B cell (primary cell): ENCODE measurements around the gene ZNF425. TPM values are rescaled to one million over a fixed set of nuclear protein-coding genes. Genes with fewer than 3 reads are reported as not detected.

ENCODE experiments used
- ATAC-seq: fragments of 200-7000 bp; cut with Tn5 transposase; one replicate; pipeline ENCODE4 v1.10.0; 2021; ENCODE audit warnings: low read depth, mild to moderate bottlenecking, moderate number of reproducible peaks, moderate library complexity
- CTCF ChIA-PET: fragments of 350-600 bp; sonication (Branson Sonifier 250); formaldehyde crosslinking; loops from one replicate; lab custom pipeline; 2021; ENCODE audit warnings: antibody characterized with exemption, inconsistent platforms; lab: Charles Lee
- POLR2A ChIA-PET: fragments of 350-600 bp; sonication (Branson Sonifier 250); formaldehyde crosslinking; loops from one replicate; lab custom pipeline; 2021; ENCODE audit warnings: antibody characterized with exemption; lab: Charles Lee
- DNase-seq: peaks from one replicate; pipeline ENCODE4 v3.0.0; 2013
- H2AFZ ChIP-seq: 2 replicates; pipeline ENCODE4 v1.6.1; 2012; ENCODE audit warnings: mild to moderate bottlenecking, low read depth, low read length; ENCODE audit not compliant: insufficient read depth, poor library complexity, severe bottlenecking
- H3K27ac ChIP-seq, 2 donors: 1 replicate in 1 of 2; 2 replicates in 1 of 2; pipeline ENCODE4 v1.5.1; 2012 to 2013; ENCODE audit warnings: low read length in 2 of 2, mild to moderate bottlenecking in 2 of 2, moderate library complexity in 1 of 2
- H3K27me3 ChIP-seq, 4 experiments: fragments of 200-600 bp in 1 of 4; sonication (generic) in 1 of 4; replicated peaks in 1 of 4; 1 replicate in 2 of 4; 2 replicates in 2 of 4; pipeline versions ENCODE4 v1.6.1 to v1.7.0; 2013 to 2016; ENCODE audit warnings: low read length in 3 of 4, mild to moderate bottlenecking in 2 of 4, mixed read lengths in 1 of 4, moderate library complexity in 1 of 4; ENCODE audit not compliant: insufficient read depth in 4 of 4, control insufficient read depth in 3 of 4; ENCODE audit errors: control extremely low read depth in 1 of 4
- H3K36me3 ChIP-seq, 2 experiments: replicated peaks in 1 of 2; 1 replicate in 1 of 2; 2 replicates in 1 of 2; pipeline versions ENCODE4 v1.6.1 to v1.7.1; 2013; ENCODE audit warnings: low read length in 1 of 2; ENCODE audit not compliant: insufficient read depth in 2 of 2, control insufficient read depth in 1 of 2; ENCODE audit errors: control extremely low read depth in 1 of 2, extremely low read depth in 1 of 2
- H3K4me1 ChIP-seq, 2 donors: fragments of 200-600 bp in 1 of 2; sonication (generic) in 1 of 2; 1 replicate in 1 of 2; 2 replicates in 1 of 2; pipeline versions ENCODE4 v1.5.1 to v1.6.1; 2013 to 2017; ENCODE audit warnings: low read length in 2 of 2; ENCODE audit not compliant: control insufficient read depth in 2 of 2, insufficient read depth in 2 of 2
- H3K4me2 ChIP-seq: replicated peaks from 2 replicates; pipeline ENCODE3; 2012; ENCODE audit warnings: mild to moderate bottlenecking, low read depth, low read length; ENCODE audit not compliant: poor library complexity, severe bottlenecking
- H3K4me3 ChIP-seq, 5 experiments: fragments of 200-600 bp in 1 of 5; sonication (generic) in 1 of 5; 1 replicate in 3 of 5; 2 replicates in 2 of 5; pipeline versions ENCODE4 v1.5.1 to v1.7.0; 2011 to 2016; ENCODE audit warnings: low read length in 4 of 5, mild to moderate bottlenecking in 4 of 5, low read depth in 2 of 5, control low read depth in 1 of 5, moderate library complexity in 1 of 5; ENCODE audit not compliant: insufficient read depth in 1 of 5; ENCODE audit errors: control extremely low read depth in 1 of 5, extremely low read depth in 1 of 5
- H3K79me2 ChIP-seq: fragments of 200-600 bp; sonication (generic); one replicate; pipeline ENCODE4 v1.6.0; 2016; ENCODE audit warnings: low read length; ENCODE audit not compliant: control insufficient read depth, insufficient read depth
- H3K9ac ChIP-seq: fragments of 200-600 bp; sonication (generic); 2 replicates; pipeline ENCODE4 v1.6.1; 2017; ENCODE audit warnings: mild to moderate bottlenecking, low read length, moderate library complexity
- H3K9me3 ChIP-seq, 3 donors: one replicate each; pipeline versions ENCODE4 v1.6.1 to v1.7.1; 2013; ENCODE audit warnings: low read length in 2 of 3; ENCODE audit not compliant: control insufficient read depth in 2 of 3, insufficient read depth in 1 of 3; ENCODE audit errors: control extremely low read depth in 1 of 3
- H4K20me1 ChIP-seq: 2 replicates; pipeline ENCODE4 v1.6.0; 2012; ENCODE audit warnings: mild to moderate bottlenecking, low read length; ENCODE audit not compliant: insufficient read depth, control insufficient read depth, poor library complexity, severe bottlenecking
- H3K27ac Mint-ChIP-seq: one replicate; pipeline ENCODE4 v1.8.0; 2021; ENCODE audit warnings: mixed read lengths
- H3K27me3 Mint-ChIP-seq: one replicate; pipeline ENCODE4 v1.8.0; 2021; ENCODE audit warnings: mixed read lengths
- H3K4me1 Mint-ChIP-seq: one replicate; pipeline ENCODE4 v1.8.0; 2021; ENCODE audit warnings: mixed read lengths
- H3K4me3 Mint-ChIP-seq: one replicate; pipeline ENCODE4 v1.8.0; 2021; ENCODE audit warnings: mixed read lengths
- H3K9me3 Mint-ChIP-seq: one replicate; pipeline ENCODE4 v1.8.0; 2022; ENCODE audit warnings: mixed read lengths; ENCODE audit not compliant: insufficient read depth
- EZH2 ChIP-seq: IDR thresholded peaks from 2 replicates; pipeline ENCODE4 v1.6.1; 2012; ENCODE audit warnings: borderline replicate concordance, low read depth, mild to moderate bottlenecking, moderate library complexity, low read length; ENCODE audit not compliant: insufficient read depth, poor library complexity, severe bottlenecking
- WGBS: methylation state at CpG from one replicate; pipeline ENCODE4 v1.1.5; 2013; ENCODE audit warnings: missing lambda C conversion rate; ENCODE audit not compliant: insufficient coverage; 5-methylcytosine and 5-hydroxymethylcytosine counted together
- intact Hi-C: fragments of 100-400 bp; cut with micrococcal nuclease; formaldehyde crosslinking; loops from one replicate; pipeline ENCODE4 v1.10.0; 2022
- polyA plus RNA-seq: library from polyadenylated mRNA; depleted of rRNA; stranded (reverse); fragments of >200 nt; gene quantifications from 2 replicates; pipeline ENCODE4 v1.2.3, GENCODE V29; 2012
- total RNA-seq, 2 donors: library from RNA; stranded (reverse); fragments of 120-200 nt in 1 of 2; gene quantifications; 1 replicate in 1 of 2; 2 replicates in 1 of 2; pipeline versions ENCODE4 v1.2.3 to v1.2.4, GENCODE V29; 2013 to 2022
- TF ChIP-seq, protein P1 (sequence below): fragments of 200-600 bp; IDR thresholded peaks from one replicate; pipeline ENCODE4 v1.8.0; 2022; ENCODE audit warnings: antibody characterized with exemption, mild to moderate bottlenecking

ZNF425 gene
- total and polyA plus RNA-seq, 2 donors (not counting 1 experiment from before 2014, with no cell fraction given), result 0.48 to 3.3 TPM

DNA sequence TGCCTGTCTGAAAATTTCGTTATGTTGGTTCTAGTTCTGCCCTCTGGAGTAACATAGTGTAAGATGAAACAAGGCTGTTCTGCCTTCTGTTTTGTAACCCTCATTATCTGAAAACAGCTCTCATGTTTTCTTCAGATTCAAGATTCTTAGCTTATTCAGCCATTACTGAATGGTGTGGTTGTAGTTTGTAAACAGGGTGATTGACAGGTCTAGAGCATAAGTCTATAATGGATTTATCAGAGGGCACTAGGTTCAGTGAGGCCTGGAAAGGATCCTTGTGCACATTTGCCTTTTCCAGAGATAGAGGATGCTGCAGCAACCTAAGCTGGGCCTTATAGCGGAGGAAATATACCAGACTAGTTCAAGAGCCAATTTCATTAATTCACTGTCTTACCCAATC lies 27.2 kb upstream of the ZNF425 start:
- 94% methylated on average over 2 of the region's 2 CpGs for WGBS
- Histone ChIP-seq H2AFZ (no peak overlapping the region), H3K79me2 (peaks cover 94% of the 10 kb centered on the region), H3K27ac (no peak overlapping the region), H3K36me3 (peaks cover 0 to 19% of the 10 kb centered on the region in 2 experiments), H3K9ac (no peak overlapping the region), H3K9me3 (peaks cover 0 to 4% (median 0%) of the 10 kb centered on the region in 3 donors), H3K27me3 (no peaks in the 10 kb centered on the region), H4K20me1 (peaks cover 61% of the 10 kb centered on the region), H3K4me2 (no peak overlapping the region), H3K4me3 (no peak overlapping the region), H3K4me1 (peaks cover 4 to 10% of the 10 kb centered on the region in 2 donors)
- ATAC-seq (no peak), DNase-seq (no peak)
- no peak overlapping the region for H3K4me3 Mint-ChIP-seq
- ChIA-PET CTCF (interaction anchor here (1.6 kb wide), 1 partner anchor 28 kb away, joined by 3 read pairs; the partner anchor contains the start of gene ZNF425), POLR2A (no interaction called here)
- H3K9me3 Mint-ChIP-seq, result no peaks in the 10 kb centered on the region
- peaks cover 24% of the 10 kb centered on the region for H3K4me1 Mint-ChIP-seq
- H3K27ac Mint-ChIP-seq, result no peak overlapping the region
- H3K27me3 Mint-ChIP-seq, result no peaks in the 10 kb centered on the region
- no peak for TF ChIP-seq EZH2
- TF ChIP-seq, protein P1, sequence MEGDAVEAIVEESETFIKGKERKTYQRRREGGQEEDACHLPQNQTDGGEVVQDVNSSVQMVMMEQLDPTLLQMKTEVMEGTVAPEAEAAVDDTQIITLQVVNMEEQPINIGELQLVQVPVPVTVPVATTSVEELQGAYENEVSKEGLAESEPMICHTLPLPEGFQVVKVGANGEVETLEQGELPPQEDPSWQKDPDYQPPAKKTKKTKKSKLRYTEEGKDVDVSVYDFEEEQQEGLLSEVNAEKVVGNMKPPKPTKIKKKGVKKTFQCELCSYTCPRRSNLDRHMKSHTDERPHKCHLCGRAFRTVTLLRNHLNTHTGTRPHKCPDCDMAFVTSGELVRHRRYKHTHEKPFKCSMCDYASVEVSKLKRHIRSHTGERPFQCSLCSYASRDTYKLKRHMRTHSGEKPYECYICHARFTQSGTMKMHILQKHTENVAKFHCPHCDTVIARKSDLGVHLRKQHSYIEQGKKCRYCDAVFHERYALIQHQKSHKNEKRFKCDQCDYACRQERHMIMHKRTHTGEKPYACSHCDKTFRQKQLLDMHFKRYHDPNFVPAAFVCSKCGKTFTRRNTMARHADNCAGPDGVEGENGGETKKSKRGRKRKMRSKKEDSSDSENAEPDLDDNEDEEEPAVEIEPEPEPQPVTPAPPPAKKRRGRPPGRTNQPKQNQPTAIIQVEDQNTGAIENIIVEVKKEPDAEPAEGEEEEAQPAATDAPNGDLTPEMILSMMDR, result no peak
- intact Hi-C loops, result no loop called here

DNA sequence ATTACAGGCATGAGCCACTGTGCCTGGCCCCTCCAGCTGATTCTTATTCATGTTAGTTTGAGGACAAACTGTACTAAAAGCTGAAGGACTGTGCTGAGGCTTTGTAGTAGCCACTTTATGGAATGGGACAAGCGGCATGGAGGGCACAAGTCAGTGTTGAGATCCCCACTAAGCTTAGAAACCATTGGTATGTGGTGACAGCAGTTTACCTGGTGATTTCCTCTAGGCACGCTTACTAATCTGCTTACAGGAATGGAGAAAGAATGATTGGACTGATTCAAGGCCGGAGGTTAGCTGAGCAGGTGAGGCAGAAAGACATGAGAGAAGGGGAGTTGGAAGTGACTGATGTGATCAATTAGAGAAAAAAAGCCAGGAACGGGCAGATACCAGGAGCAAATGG lies 24.9 kb upstream of the ZNF425 start:
- intact Hi-C loops, result no loop called here
- TF ChIP-seq EZH2, result no peak
- TF ChIP-seq, protein P1, result no peak
- peaks cover 11 to 20% of the 10 kb centered on the region in 2 donors for H3K4me1 ChIP-seq
- Mint-ChIP-seq H3K9me3 (no peaks in the 10 kb centered on the region), H3K4me3 (no peak overlapping the region), H3K4me1 (peaks cover 29% of the 10 kb centered on the region), H3K27me3 (no peaks in the 10 kb centered on the region), H3K27ac (no peak overlapping the region)
- H4K20me1 ChIP-seq, result peaks cover 58% of the 10 kb centered on the region
- H3K9ac ChIP-seq, result no peak overlapping the region
- H3K27me3 ChIP-seq, result no peaks in the 10 kb centered on the region
- peaks cover 77% of the 10 kb centered on the region for H3K79me2 ChIP-seq
- no peak for DNase-seq
- H2AFZ ChIP-seq, result no peak overlapping the region
- no peak for ATAC-seq
- peaks cover 0 to 13% of the 10 kb centered on the region in 2 experiments for H3K36me3 ChIP-seq
- H3K9me3 ChIP-seq, result peaks cover 0 to 4% (median 0%) of the 10 kb centered on the region in 3 donors
- ChIA-PET CTCF (interaction anchor here (0.5 to 1.2 kb wide), 4 partner anchors 24 to 199 kb away, joined by 3 to 5 read pairs (median 3); partner anchors contain the start of gene ZNF425), POLR2A (interaction anchor here (0.6 kb wide), 1 partner anchor 1916 kb away, joined by 3 read pairs; no protein-coding TSS in a partner anchor)
- WGBS, result 84% methylated on average over 4 of the region's 4 CpGs
- H3K27ac ChIP-seq, result no peak overlapping the region
- no peak overlapping the region for H3K4me3 ChIP-seq
- no peak overlapping the region for H3K4me2 ChIP-seq
